ENCODE results near the gene HPS5.

GRCh38 chr11:18230859-18231258 is 91.1 kb downstream of the HPS5 start:
- TF ChIP-seq CTCF (IDR thresholded peaks at IDR 0.05) (no peak), POLR2A (IDR thresholded peaks at IDR 0.05) (no peak)

Data from breast epithelium (tissue), 3 donors.